HCT116 (cell line): ENCODE data around the gene SAMD4A.

Source experiments
- EZH2 ChIP-seq: fragments of 200-600 bp; sonication (generic); IDR thresholded peaks from 2 replicates; pipeline ENCODE4 v1.6.1; 2017; ENCODE audit warnings: antibody characterized with exemption, mixed run types
- POLR2AphosphoS5 ChIP-seq: IDR thresholded peaks from 2 replicates; pipeline ENCODE4 v1.6.1; 2011; ENCODE audit warnings: mild to moderate bottlenecking, low read depth, low read length, moderate library complexity
- TF ChIP-seq, protein P1 (sequence below): IDR thresholded peaks from 2 replicates; pipeline ENCODE4 v1.6.1; 2012
- TF ChIP-seq, protein P2 (sequence below), 3 experiments: fragments of 200-600 bp in 1 of 3; sonication (generic) in 1 of 3; IDR thresholded peaks in 2 of 3; conservative IDR thresholded peaks in 1 of 3; 2 replicates each; pipeline ENCODE4 v1.5.1; 2012 to 2017; ENCODE audit warnings: low read depth in 2 of 3, low read length in 2 of 3, antibody characterized with exemption in 1 of 3, borderline replicate concordance in 1 of 3, control low read depth in 1 of 3, mild to moderate bottlenecking in 1 of 3, mixed read lengths in 1 of 3, mixed run types in 1 of 3, moderate library complexity in 1 of 3; ENCODE audit not compliant: insufficient read depth in 1 of 3

DNA sequence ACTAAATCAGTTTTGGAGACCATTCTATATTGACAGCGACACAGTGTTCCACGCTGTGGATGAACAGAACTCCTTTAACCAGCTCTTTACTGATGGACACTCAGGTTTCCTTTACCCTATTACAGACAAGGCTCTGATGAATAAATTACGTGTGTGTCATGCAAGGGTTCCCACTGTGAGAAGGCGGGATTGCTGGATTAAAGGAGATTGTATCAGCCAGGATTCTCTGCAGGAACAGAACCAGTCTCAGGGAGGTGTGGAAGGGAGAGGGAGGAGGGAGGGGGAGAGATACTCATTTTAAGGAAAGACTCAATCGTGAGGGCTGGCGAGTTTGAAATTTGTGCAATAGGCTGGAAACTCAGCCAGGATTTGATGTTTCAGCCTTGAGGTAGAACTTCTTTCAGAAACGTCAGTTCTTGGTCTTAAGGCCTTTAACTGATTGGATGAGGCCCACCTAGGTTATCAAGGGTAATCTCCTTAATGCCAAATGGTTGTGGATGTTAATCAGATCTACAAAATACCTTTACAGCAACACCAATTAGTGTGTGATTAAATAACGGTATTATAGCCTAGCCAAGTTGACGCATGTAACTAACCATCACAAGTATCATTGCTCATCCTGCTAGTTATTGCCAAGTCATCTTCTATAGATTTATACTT is 231.7 kb downstream of the SAMD4A start:
- TF ChIP-seq EZH2, result no peak
- TF ChIP-seq, protein P1, sequence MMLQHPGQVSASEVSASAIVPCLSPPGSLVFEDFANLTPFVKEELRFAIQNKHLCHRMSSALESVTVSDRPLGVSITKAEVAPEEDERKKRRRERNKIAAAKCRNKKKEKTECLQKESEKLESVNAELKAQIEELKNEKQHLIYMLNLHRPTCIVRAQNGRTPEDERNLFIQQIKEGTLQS, result no peak
- TF ChIP-seq, protein P2, sequence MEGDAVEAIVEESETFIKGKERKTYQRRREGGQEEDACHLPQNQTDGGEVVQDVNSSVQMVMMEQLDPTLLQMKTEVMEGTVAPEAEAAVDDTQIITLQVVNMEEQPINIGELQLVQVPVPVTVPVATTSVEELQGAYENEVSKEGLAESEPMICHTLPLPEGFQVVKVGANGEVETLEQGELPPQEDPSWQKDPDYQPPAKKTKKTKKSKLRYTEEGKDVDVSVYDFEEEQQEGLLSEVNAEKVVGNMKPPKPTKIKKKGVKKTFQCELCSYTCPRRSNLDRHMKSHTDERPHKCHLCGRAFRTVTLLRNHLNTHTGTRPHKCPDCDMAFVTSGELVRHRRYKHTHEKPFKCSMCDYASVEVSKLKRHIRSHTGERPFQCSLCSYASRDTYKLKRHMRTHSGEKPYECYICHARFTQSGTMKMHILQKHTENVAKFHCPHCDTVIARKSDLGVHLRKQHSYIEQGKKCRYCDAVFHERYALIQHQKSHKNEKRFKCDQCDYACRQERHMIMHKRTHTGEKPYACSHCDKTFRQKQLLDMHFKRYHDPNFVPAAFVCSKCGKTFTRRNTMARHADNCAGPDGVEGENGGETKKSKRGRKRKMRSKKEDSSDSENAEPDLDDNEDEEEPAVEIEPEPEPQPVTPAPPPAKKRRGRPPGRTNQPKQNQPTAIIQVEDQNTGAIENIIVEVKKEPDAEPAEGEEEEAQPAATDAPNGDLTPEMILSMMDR (IDR thresholded peaks at IDR 0.05 in 2 of 3, conservative IDR thresholded peaks at IDR 0.05 in 1 of 3; ENCODE audit: borderline replicate concordance in 1 of 3, insufficient read depth in 1 of 3, low read depth in 2 of 3, low read length in 2 of 3), result no peak
- TF ChIP-seq POLR2AphosphoS5, result no peak
